Measurements from ENCODE around the gene CDHR3.
"Not testable (repeated sequence)": the region's sequence is repeated elsewhere in the genome, so short reads cannot be mapped to it uniquely, and the experiment has no call there.

CDHR3 gene, protein sequence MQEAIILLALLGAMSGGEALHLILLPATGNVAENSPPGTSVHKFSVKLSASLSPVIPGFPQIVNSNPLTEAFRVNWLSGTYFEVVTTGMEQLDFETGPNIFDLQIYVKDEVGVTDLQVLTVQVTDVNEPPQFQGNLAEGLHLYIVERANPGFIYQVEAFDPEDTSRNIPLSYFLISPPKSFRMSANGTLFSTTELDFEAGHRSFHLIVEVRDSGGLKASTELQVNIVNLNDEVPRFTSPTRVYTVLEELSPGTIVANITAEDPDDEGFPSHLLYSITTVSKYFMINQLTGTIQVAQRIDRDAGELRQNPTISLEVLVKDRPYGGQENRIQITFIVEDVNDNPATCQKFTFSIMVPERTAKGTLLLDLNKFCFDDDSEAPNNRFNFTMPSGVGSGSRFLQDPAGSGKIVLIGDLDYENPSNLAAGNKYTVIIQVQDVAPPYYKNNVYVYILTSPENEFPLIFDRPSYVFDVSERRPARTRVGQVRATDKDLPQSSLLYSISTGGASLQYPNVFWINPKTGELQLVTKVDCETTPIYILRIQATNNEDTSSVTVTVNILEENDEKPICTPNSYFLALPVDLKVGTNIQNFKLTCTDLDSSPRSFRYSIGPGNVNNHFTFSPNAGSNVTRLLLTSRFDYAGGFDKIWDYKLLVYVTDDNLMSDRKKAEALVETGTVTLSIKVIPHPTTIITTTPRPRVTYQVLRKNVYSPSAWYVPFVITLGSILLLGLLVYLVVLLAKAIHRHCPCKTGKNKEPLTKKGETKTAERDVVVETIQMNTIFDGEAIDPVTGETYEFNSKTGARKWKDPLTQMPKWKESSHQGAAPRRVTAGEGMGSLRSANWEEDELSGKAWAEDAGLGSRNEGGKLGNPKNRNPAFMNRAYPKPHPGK

DNA sequence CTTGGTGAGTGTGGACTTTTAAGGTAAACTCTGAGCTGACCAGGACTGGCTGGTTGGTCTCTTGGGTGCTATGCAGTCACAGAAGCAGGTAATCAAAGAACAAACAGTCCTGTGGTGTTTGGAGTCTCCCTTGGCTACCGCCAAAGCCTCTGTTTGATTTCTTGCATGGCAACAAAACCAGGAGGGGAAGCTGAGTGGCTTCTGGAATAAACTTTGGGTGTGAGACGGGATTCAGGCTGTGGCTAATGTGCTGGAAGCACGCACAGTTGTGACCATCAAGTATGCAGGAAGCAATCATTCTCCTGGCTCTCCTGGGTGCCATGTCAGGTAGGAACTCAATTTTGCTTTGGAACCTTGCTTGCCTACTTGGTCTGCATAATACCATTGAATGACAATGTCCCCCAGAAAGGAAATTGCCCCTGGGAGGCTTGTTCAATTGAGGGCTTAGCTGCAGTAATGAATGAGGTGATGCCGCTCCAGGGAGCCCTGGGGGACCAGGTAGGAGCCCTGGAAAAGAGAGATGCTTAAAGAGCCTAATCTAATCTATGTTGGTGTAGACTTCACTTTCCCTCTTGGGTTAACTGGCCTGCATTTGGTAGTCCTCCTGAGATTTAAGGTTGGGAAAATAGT, at the start of gene CDHR3:
CDHR3 (plus strand) TSS at position 227 of the 630 bp plus-strand sequence; CDS start at position 282, 55 bp downstream.
- DNase-seq (ENCODE audit: low spot score) = no peak
- no peak for FAIRE-seq

DNA sequence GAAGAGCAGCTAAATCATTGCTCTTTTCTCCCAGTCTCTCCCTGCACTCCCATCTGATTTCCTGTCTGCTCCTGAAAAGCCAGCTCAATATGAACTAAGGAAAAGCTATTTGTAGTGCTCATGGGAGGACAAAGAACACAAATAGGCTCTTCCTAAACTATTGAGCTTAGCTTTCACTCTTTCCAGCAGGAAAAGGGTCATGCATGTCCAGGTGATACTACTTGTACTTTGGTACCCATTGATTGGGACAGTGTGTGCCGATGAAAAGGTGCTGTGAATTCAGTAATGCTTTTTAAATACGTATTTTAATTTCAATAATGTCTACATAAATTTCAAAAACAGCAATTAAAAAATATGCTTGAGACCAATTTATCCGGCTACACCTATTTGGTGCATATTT, 49.1 kb upstream of the CDHR3 start:
- DNase-seq (ENCODE audit: low spot score) (no peak), FAIRE-seq (no peak)

DNA sequence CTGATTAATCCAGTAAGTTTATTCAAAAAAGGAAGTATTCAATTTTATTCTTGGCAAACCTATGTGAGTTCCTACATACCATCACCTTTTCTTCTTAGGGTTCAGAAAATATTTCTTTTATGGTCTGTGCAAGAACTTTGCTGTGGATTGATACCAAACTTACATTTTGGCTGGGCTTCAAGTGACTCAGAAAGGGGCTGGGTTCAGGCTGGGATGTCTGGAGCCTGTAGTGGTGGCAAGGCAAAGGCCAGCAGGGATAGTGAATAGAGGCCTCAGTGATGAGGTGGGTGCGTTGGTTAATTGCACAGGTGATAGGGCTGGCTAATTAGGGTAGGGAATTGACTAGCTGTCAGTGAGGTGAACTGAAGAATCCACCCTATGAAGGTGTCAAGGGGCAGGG, 46.5 kb upstream of the CDHR3 start:
- no peak for DNase-seq (ENCODE audit: low spot score)
- no peak for FAIRE-seq

DNA sequence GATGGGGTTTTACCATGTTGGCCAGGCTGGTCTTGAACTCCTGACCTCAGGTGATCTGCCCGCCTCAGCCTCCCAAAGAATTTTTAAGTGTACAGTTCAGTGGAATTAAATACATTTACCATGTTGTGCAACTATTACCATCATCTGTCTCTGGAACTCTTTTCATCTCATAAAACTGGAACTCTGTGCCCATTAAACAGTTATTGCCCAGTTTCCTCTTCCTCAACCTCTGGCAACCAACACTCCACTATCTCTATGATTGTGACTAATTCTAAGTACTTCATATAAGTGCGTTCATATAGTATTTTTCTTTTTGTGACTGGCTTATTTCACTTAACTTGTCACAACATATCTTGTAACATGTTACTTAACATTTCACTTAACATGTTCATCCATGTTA, 45.4 kb upstream of the CDHR3 start:
- DNase-seq (ENCODE audit: low spot score) (no peak), FAIRE-seq (no peak)

DNA sequence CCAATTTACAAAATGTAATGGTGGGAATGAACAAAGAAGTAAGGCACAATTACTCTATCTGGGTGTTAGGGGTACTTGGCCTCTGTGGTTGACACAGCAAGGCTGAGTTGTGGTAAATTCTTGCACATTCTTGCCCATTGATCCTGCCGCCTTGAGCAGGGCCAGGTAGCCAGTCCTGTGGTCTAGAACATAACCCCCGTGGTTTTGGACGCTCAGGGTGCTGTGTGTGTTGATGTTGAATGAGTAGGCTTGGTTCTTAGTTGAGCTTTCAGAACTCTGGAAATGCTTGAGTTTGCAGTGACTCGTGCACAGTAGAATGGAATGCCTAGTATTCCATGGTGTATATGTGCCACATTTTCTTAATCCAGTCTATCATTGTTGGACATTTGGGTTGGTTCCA, 42.3 kb upstream of the CDHR3 start:
- DNase-seq (ENCODE audit: low spot score) (no peak), FAIRE-seq (no peak)

DNA sequence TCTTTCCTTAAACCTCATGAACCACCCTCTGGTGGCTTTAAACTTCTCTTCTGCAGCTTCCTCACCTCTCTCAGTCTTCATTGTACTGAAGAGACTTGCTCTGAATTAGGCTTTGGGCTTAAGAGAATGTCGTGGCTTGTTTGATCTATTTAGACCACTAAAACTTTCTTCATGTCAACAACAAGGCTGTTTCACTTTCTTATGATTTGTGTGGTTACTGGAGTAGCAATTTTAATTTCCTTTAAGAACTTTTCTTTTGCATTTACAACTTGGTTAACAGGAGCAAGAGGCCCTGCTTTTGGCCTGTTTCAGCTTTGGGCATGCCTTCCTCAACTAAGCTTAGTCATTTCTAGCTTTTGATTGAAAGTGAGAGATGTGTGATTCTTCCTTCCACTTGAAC, 38.1 kb upstream of the CDHR3 start:
- FAIRE-seq = no peak
- no peak for DNase-seq (ENCODE audit: low spot score)

DNA sequence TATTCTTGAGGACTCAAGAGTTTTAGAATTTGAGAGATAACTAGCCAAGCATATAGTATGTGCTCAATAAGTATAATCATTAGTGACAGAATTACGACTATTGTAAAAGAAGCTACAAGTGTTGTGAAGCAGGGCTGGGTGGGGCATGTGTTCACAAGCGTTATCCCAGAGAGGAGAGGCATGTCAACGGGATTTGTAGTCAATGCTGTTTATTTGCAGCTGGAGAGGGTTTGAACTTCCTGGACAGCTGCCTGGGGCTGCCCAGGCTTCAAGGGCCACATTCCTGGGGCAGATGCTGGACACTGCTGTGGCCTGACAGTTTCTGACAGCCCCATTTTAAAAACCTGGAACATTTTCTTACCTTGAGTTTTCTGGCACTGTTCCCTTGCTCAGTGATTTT, 36.9 kb upstream of the CDHR3 start:
- DNase-seq (ENCODE audit: low spot score) (no peak), FAIRE-seq (no peak)

DNA sequence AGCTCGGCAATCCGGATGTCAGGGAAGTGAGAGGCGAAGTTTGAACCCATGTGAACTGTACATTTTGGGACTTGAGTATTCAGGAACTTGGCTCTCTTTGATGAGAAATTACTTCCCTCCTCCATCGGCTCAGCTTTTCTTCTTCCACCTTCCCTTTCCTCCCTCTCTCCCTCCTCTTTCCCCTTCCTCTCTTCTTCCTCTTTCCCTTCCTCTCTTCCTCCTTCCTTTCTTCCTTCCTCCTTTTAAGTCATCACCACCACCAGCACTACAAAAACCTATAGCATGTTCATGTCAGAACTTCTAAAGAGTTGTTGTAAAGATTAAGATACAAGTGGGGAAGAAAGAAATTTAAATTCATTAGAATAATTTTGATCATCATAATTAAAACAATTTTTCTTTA, 31.9 kb upstream of the CDHR3 start:
- no peak for FAIRE-seq

DNA sequence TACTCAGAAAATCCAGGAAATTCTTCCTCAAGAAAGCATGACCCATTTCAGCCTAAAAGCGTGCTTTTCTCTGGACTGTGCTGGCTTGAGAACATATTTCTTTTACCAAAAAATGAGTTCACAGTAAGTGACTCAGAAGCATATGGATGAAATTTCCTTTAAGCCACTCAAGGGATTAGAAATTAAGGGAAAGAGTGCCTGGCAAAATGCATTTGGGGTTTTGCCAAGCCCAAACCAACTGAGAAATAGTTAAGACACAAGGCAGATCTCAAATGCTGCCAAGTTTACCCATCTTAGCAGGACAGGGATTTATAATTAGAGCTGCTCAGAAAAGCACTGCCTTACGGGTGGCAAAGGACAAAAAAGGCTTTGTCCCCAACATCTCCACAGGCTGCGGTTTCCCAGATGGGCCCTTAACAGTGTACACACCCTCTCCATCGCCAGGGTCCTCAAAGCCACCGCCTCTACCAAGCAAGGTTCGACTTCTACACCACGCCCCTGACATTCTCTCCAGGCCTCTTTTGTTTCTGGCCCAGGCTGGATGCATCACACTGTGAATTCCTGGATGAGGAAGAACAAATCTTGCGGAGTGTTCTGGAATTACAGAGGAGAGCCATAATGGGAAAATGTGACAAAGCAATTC, 30.1 kb upstream of the CDHR3 start:
- DNase-seq (ENCODE audit: low spot score) (no peak), FAIRE-seq (no peak)

More for the DNA sequence above, 31.9 kb upstream of the CDHR3 start:
- DNase-seq (ENCODE audit: low spot score) = no peak

DNA sequence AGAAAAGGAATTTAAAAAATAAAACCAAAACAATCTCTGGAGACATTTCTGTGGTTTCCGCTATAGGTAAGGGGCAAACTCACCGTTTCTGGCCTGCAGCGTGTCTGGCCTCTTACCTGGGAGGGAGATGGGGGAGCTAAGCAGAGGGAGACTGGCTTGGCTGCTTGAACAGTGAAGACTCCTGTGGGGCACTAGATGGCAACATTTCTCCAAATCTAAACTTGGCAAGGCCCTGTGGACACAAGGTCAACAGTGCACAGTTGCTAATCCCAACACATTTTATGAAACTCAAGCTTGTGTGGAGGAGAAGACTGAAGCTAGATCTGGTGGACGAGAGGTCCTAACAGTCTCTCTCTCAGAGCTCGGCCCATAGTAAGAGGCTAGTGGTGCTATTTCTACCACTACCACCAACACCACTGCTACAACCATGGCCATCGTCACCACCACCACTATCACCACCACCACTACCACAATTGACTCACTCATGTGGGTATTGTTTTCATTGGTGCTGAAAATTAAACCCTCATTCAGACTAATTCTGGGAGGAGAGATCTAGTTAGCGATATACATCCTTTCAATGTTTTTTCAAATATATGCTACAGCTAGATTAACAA, 28.4 kb upstream of the CDHR3 start:
- FAIRE-seq (no peak), DNase-seq (ENCODE audit: low spot score) (no peak)

DNA sequence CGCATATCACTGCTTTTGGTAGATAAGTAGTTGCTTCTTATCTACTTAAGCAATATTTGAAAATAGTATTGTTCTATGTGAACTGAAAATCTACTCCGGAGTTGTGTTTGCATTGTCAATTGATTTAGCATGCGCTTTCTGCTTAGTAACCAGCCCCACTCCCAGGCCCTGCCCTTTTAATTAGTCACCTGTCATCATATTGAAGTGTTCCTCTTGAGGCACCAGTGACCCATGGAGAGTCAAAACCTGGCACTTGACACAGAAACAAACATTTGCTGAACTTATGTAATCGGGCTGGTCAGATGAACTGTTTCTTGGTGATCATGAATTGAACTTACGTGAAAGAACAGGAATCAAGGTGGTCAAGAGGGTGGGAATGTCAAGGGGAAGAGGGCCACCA, 27.8 kb upstream of the CDHR3 start:
- DNase-seq (ENCODE audit: low spot score) (no peak), FAIRE-seq (no peak)

DNA sequence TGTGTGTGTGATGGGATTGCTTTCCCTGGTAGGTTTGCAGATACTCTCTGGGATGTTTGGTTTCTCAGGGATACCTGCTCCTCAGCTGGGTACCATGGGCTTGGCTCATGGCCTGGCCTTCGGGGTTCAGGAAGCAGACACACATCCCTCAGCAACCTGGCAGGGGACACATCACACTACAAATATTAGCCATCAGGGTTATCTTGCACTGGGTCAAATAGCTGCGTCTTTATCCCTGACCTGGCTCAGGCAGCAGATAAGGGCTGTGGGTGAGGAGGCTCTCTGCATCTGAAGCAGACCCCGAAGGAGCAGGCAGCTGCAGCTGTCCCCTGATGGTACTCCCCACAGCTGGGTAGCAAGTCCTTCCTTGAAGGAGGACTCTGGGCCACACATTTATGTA, 25.7 kb upstream of the CDHR3 start:
- FAIRE-seq (no peak), DNase-seq (ENCODE audit: low spot score) (no peak)

DNA sequence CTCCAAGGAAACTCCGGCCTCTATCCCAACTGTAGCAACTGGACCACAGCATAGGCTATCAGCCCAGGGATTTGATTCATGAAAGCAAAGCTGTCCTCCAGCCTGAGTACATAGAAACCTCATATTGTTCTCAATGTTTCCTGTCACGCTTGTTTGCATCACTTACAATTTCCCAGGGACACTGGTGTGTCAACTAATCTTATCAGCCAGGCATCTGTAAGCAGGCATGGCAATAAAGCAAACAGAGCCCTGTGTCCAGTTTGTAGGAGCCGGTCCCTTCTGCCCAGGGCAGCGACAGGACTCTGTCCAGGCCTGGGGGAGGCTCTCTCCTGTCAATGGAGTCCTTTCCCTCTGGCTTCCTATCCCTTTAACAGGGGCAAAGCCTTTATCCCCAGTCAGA, 23.0 kb upstream of the CDHR3 start:
- no peak for FAIRE-seq
- DNase-seq (ENCODE audit: low spot score) = no peak

DNA sequence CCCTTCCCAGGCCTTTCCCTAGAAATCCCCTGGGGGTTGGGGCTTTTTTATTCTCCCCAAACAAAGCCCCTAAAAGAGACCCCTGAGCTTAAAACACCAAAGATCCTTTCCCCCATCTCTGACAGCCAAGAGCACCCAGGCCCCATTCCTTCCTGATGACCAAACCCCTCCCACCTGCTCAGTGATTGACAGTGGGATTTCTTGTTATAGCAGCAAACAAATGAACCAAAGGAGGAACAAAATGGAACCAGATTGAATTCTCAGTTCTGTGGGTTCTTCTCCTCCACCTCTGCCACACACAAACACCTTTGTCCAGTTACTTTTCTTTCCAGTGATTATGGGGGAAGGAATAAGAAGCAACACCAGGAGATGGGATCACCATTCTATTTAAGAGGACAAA, 21.5 kb upstream of the CDHR3 start:
- DNase-seq (ENCODE audit: low spot score) (no peak), FAIRE-seq (no peak)

DNA sequence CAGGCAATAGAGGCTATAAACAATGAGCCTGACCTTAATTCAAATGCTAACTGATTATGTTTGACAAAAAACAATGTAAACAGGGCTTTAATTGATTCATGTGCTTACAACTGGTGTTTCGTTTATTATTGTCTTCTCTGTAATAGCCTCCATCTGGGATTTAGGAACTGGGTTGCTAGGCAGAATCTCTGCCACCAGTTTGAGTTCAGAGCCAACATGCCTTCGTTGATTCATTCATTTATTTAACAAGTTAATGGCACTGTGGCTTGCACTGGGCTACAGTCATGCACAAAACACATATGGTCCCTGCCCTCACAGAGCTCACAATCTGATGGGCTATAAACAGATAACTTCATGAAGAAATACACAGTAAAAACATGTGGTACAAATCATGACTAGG, 19.6 kb upstream of the CDHR3 start:
- FAIRE-seq (no peak), DNase-seq (ENCODE audit: low spot score) (no peak)

DNA sequence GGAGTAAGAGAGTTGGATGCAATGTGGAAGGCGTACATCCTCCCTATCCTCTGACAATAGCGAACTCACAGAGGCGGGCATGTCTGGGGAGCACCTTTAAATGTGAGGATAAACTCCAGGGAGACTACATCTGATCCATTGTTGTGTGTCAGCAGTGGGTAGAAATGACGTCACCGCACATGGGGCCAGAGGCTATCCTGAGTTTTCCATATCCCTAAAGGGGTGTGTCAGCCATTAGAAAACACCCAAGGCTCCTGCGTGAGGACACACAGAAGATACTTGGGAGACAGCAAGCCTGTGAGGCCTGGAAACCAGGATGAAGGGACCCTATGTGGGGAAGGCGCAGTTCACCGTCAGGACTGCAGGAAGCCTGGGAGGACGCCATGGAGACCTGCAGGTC, 17.2 kb upstream of the CDHR3 start:
- FAIRE-seq (no peak), DNase-seq (ENCODE audit: low spot score) (no peak)

DNA sequence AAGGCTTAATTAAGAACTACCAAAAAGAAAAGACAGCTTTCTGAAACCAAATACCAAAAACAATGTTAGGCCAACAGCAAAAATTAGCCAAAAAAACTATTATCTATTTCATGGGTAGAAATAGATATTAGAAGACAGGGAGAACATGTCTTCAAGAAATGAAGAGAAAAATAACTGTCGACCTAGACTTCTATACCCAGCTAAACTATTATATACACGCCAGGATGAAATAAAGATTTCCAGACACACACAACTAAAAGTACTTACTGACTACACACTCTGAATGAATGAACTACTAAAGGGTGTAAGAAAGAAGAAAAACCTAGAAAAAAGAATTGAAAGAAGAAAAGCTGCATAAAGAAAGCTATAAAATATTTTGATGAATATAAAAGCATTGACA, 11.5 kb upstream of the CDHR3 start:
- no peak for FAIRE-seq
- DNase-seq (ENCODE audit: low spot score) = no peak

DNA sequence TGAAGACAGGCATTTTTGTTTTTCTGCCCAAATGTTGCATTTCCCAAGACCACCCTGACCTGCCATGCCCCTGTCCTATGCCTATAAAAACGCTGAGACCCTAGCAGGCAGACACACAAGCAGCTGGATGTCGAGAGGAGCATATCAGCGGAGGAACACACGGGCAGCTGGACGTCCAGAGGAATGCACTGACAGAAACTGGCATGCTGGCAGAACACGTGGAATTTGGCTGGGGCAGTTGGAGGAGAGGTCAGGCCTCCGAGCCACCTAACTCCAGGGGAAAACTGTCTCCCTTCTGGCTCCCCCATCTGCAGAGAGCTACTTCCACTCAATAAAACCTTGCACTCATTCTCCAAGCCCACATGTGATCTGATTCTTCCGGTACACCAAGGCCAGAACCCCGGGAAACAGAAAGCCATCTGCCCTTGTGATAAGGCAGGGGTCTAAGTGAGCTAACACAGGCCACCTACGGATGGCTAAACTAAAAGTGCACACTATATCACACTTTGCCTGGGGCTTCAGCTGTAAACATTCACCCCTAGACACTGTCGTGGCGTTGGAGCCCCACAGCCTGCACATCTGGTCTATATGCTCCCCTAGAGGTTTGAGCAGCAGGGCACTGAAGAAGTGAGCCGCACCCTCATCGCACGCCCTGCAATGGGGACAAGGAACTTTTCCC, 10.0 kb upstream of the CDHR3 start:
- DNase-seq (ENCODE audit: low spot score) = no peak
- no peak for FAIRE-seq

DNA sequence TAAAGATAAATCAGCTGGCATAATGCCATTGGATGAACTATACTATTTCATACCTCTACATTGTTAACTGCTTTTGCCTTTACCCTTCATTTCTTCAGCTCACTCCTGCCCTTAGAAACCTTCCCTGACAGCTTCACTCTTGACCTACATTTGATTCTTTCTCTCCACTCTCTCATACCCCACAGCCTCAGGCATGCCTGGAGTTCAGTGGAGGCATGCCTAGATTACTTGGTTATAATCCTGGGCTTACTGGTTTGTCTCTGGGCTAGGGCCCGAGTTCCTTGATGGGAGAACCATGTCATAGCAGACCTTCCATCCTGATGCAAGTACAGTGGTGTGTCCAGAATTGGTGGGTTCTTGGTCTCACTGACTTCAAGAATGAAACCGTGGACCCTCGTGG, 8.4 kb upstream of the CDHR3 start:
- FAIRE-seq (no peak), DNase-seq (ENCODE audit: low spot score) (no peak)

DNA sequence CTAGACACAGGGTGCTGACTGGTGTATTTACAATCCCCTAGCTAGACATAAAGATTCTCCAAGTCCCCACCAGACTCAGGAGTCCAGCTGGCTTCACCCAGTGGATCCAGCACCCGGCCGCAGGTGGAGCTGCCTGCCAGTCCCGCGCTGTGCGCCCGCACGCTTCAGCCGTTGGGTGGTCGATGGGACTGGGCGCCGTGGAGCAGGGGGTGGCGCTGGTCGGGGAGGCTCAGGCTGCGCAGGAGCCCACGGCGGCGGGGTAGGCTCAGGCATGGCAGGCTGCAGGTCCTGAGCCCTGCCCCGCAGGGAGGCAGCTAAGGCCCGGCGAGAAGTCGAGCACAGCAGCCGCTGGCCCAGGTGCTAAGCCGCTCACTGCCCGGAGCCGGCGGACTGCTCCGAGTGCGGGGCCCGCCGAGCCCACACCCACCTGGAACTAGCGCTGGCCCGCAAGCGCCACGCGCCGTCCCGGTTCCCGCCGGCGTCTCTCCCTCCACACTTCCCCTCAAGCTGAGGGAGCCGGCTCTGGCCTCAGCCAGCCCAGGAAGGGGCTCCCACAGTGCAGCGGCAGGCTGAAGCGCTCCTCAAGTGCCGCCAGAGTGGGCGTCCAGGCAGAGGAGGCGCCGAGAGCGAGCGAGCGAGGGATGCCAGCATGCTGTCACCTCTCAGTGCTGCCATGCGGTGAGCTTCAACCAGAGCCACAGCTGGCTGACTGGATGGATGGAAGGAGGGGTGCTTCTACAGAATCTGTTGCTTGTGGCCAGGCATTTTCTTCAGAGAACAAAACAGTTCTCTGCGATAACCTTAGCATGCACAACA, 7.2 kb upstream of the CDHR3 start:
- DNase-seq (ENCODE audit: low spot score); FAIRE-seq: not testable (repeated sequence)
